ENCODE measurements around the gene TAPBPL.

The TAPBPL gene

DNA sequence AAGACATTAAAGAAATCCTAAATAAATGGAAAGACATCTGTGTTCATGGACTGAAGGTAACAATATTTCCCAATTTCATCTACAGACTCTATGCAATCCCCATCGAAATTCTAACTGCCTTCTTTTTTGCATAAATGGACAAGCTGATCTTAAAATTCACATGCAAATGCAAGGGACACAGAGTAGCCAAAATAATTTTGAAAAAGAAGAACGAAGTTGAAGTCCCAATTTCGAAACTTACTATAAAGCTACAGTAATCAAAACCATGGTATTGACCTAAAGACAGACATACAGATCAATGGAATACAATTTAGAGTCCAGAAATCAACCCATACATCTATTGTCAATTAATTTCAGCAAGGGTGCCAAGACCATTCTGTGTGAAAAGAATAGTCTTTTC, 23.5 kb upstream of the TAPBPL start:
- Histone ChIP-seq H4K20me1 (ENCODE audit: insufficient read depth, low read length, poor library complexity, severe bottlenecking) (no peaks in the 10 kb centered on the region), H3K4me2 (ENCODE audit: low read depth, low read length, poor library complexity, severe bottlenecking) (no peak overlapping the region), H3F3A (ENCODE audit: low read depth) (no peaks in the 10 kb centered on the region), H3K27me3 (ENCODE audit: insufficient read depth, low read length, poor library complexity, severe bottlenecking) (no peaks in the 10 kb centered on the region), H3K9ac (ENCODE audit: low read depth, low read length, poor library complexity, severe bottlenecking) (no peak overlapping the region), H3K4me1 (ENCODE audit: insufficient read depth, low read length, poor library complexity, severe bottlenecking) (peaks cover 22% of the 10 kb centered on the region), H3K9me2 (replicated peaks; ENCODE audit: low read depth, low read length) (no peaks in the 10 kb centered on the region), H3K9me3 (ENCODE audit: insufficient read depth, low read depth, low read length) (no peaks in the 10 kb centered on the region), H3K79me2 (ENCODE audit: insufficient read depth, low read length) (no peaks in the 10 kb centered on the region), H2AFZ (ENCODE audit: low read length) (no peak overlapping the region), H3K36me3 (ENCODE audit: insufficient read depth, low read length) (no peaks in the 10 kb centered on the region), H3K4me3 (ENCODE audit: low read length, poor library complexity, severe bottlenecking) (no peak overlapping the region)
- no peak for TF ChIP-seq EZH2phosphoT487 (IDR thresholded peaks at IDR 0.05; ENCODE audit: borderline replicate concordance)
- no peak for TF ChIP-seq CTCF (conservative IDR thresholded peaks at IDR 0.05; ENCODE audit: low read length)

DNA sequence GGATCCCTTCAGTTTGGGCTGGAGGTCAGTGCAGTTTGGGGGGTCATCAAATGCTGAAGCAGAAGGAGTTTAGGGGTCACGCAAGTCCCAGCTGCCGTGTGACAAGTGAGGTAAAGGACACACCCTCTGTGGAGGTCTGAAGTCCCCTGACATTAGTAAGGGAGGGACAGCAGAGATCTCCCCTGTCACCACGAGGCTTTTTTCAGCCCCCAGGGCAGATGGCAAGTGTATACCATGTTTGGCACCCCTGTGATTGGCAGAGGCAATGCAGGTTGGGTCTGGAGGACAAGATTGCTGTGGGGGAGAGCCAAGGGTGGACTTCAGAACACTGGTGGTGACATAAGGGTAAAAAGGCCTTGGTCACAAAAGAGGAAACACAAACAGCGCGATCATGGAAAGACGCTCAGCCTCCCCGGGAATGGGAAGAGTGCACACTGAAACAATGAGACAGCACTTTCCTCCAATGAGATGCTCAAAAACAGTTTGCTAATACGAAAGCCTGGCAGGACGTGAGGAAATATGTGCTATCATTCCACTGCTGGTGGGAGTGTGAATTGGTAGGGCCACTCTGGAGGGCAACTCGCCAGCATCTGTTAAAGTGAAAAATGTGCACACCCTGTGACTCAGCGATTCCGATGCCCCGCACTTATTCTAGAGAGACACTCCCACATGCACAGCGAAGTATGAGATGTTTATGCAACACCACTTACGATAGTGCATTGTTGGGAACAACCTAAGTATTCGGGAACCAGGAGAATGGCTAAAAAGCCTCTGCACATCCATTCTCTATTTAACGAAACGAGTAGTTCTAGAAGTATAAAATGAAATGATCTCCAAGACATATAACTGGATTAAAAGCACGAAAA, 21.5 kb upstream of the TAPBPL start:
- H3K27me3 ChIP-seq (ENCODE audit: insufficient read depth, low read length, poor library complexity, severe bottlenecking) = no peaks in the 10 kb centered on the region
- H4K20me1 ChIP-seq (ENCODE audit: insufficient read depth, low read length, poor library complexity, severe bottlenecking) = no peaks in the 10 kb centered on the region
- no peak overlapping the region for H3K4me2 ChIP-seq (ENCODE audit: low read depth, low read length, poor library complexity, severe bottlenecking)
- no peak overlapping the region; the same call in 1 of the 2 replicates for H2AFZ ChIP-seq (ENCODE audit: low read length)
- H3K79me2 ChIP-seq (ENCODE audit: insufficient read depth, low read length) = no peaks in the 10 kb centered on the region
- TF ChIP-seq CTCF (conservative IDR thresholded peaks at IDR 0.05; ENCODE audit: low read length) (no peak), EZH2phosphoT487 (IDR thresholded peaks at IDR 0.05; ENCODE audit: borderline replicate concordance) (no peak)
- H3K4me3 ChIP-seq (ENCODE audit: low read length, poor library complexity, severe bottlenecking) = no peak overlapping the region
- H3K36me3 ChIP-seq (ENCODE audit: insufficient read depth, low read length) = no peaks in the 10 kb centered on the region
- no peaks in the 10 kb centered on the region for H3F3A ChIP-seq (ENCODE audit: low read depth)
- H3K9me2 ChIP-seq (replicated peaks; ENCODE audit: low read depth, low read length) = no peaks in the 10 kb centered on the region
- peaks cover 17% of the 10 kb centered on the region for H3K4me1 ChIP-seq (ENCODE audit: insufficient read depth, low read length, poor library complexity, severe bottlenecking)
- H3K9me3 ChIP-seq (ENCODE audit: insufficient read depth, low read depth, low read length) = no peaks in the 10 kb centered on the region
- no peak overlapping the region for H3K9ac ChIP-seq (ENCODE audit: low read depth, low read length, poor library complexity, severe bottlenecking)

GRCh38 chr12:6432991-6433390, 18.9 kb upstream of the TAPBPL start:
- no peaks in the 10 kb centered on the region for H3K9me3 ChIP-seq (ENCODE audit: insufficient read depth, low read depth, low read length)
- no peaks in the 10 kb centered on the region for H3F3A ChIP-seq (ENCODE audit: low read depth)
- no peaks in the 10 kb centered on the region for H3K27me3 ChIP-seq (ENCODE audit: insufficient read depth, low read length, poor library complexity, severe bottlenecking)
- no peak for TF ChIP-seq CTCF (conservative IDR thresholded peaks at IDR 0.05; ENCODE audit: low read length)
- H2AFZ ChIP-seq (ENCODE audit: low read length) = no peak overlapping the region
- H4K20me1 ChIP-seq (ENCODE audit: insufficient read depth, low read length, poor library complexity, severe bottlenecking) = no peaks in the 10 kb centered on the region
- no peak overlapping the region for H3K4me3 ChIP-seq (ENCODE audit: low read length, poor library complexity, severe bottlenecking)
- H3K4me1 ChIP-seq (ENCODE audit: insufficient read depth, low read length, poor library complexity, severe bottlenecking) = peaks cover 5% of the 10 kb centered on the region
- H3K9ac ChIP-seq (ENCODE audit: low read depth, low read length, poor library complexity, severe bottlenecking) = no peak overlapping the region
- H3K36me3 ChIP-seq (ENCODE audit: insufficient read depth, low read length) = no peaks in the 10 kb centered on the region
- H3K79me2 ChIP-seq (ENCODE audit: insufficient read depth, low read length) = no peaks in the 10 kb centered on the region
- no peaks in the 10 kb centered on the region for H3K9me2 ChIP-seq (replicated peaks; ENCODE audit: low read depth, low read length)
- H3K4me2 ChIP-seq (ENCODE audit: low read depth, low read length, poor library complexity, severe bottlenecking) = no peak overlapping the region
